Measurements from ENCODE around the gene ARID1B. TPM values are rescaled to one million over a fixed set of nuclear protein-coding genes. Genes with fewer than 3 reads are reported as not detected.

Gene ARID1B
- total and polyA plus RNA-seq, 10 donors, result 17.7 to 223 (median 141) TPM

GRCh38 chr6:156971153-156971885, 194.1 kb downstream of the ARID1B start:
- peaks cover 5 to 93% (median 81%) of the 10 kb centered on the region in 6 donors for H3K4me1 ChIP-seq
- no peak for DNase-seq
- no peak overlapping the region for H3K27ac ChIP-seq
- H3K4me3 ChIP-seq, result no peak overlapping the region
- intact Hi-C loops (cut with DNase I; ENCODE audit: low total_unique reads), result no loop called here
- no peaks in the 10 kb centered on the region for H3K9me3 ChIP-seq
- 52 to 63% (median 56%) methylated on average over 7 of the region's 7 CpGs for WGBS, 5 donors
- TF ChIP-seq POLR2AphosphoS5 (IDR thresholded peaks at IDR 0.05) (no peak), POLR2A (IDR thresholded peaks at IDR 0.05) (no peak)
- TF ChIP-seq, protein P1, sequence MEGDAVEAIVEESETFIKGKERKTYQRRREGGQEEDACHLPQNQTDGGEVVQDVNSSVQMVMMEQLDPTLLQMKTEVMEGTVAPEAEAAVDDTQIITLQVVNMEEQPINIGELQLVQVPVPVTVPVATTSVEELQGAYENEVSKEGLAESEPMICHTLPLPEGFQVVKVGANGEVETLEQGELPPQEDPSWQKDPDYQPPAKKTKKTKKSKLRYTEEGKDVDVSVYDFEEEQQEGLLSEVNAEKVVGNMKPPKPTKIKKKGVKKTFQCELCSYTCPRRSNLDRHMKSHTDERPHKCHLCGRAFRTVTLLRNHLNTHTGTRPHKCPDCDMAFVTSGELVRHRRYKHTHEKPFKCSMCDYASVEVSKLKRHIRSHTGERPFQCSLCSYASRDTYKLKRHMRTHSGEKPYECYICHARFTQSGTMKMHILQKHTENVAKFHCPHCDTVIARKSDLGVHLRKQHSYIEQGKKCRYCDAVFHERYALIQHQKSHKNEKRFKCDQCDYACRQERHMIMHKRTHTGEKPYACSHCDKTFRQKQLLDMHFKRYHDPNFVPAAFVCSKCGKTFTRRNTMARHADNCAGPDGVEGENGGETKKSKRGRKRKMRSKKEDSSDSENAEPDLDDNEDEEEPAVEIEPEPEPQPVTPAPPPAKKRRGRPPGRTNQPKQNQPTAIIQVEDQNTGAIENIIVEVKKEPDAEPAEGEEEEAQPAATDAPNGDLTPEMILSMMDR (IDR thresholded peaks at IDR 0.05 in 8 of 11, conservative IDR thresholded peaks at IDR 0.05 in 3 of 11), result no peak
- no peaks in the 10 kb centered on the region for H3K27me3 ChIP-seq (replicated peaks in 1 of 7)
- no peaks in the 10 kb centered on the region for H3K36me3 ChIP-seq

DNA sequence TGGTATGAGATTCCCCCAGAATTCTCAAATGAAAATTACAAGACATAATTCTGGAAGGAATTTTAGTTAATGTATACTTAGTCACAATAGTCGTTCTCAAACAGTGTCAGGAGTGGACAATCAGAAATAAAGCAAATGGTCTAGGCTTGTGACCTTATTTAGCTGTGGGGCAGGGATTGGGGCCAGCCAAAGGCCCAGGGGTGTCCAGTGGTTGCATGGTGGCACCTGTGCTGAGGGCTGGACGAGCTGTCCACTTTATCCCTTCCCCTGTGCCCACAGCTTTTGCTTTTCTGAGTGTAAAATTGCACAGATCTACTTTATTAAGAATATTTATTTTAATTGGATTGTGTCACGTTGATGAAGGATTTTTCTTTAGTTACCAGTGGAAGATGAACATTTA, 195.0 kb downstream of the ARID1B start:
- H3K36me3 ChIP-seq, result no peaks in the 10 kb centered on the region
- DNase-seq, result no peak
- peaks cover 5 to 97% (median 89%) of the 10 kb centered on the region in 6 donors for H3K4me1 ChIP-seq
- no peaks in the 10 kb centered on the region for H3K27me3 ChIP-seq (replicated peaks in 1 of 7)
- TF ChIP-seq POLR2A (IDR thresholded peaks at IDR 0.05), result no peak
- TF ChIP-seq, protein P1 (IDR thresholded peaks at IDR 0.05 in 8 of 11, conservative IDR thresholded peaks at IDR 0.05 in 3 of 11), result no peak
- TF ChIP-seq POLR2AphosphoS5 (IDR thresholded peaks at IDR 0.05), result no peak
- no peak overlapping the region for H3K4me3 ChIP-seq
- intact Hi-C loops (cut with DNase I; ENCODE audit: low total_unique reads), result no loop called here
- WGBS, 5 donors, result 71 to 94% (median 82%) methylated on average over 3 of the region's 3 CpGs
- H3K27ac ChIP-seq, result no peak overlapping the region
- H3K9me3 ChIP-seq, result no peaks in the 10 kb centered on the region

GRCh38 chr6:156974830-156975261, 197.7 kb downstream of the ARID1B start:
- 57 to 84% (median 84%) methylated on average over 2 of the region's 2 CpGs for WGBS, 5 donors
- H3K27ac ChIP-seq, result peak overlapping the region in 4 of 8 donors; percentile 4 to 50 (median 27)
- intact Hi-C loops (cut with DNase I; ENCODE audit: low total_unique reads), result no loop called here

GRCh38 chr6:156975414-156975813, 198.2 kb downstream of the ARID1B start:
- peak overlapping the region in 2 of 8 donors; percentile 39 to 60 for H3K4me3 ChIP-seq

More at GRCh38 chr6:156974830-156975261, 197.7 kb downstream of the ARID1B start:
- Histone ChIP-seq H3K27me3 (replicated peaks in 1 of 7) (no peaks in the 10 kb centered on the region), H3K36me3 (no peaks in the 10 kb centered on the region), H3K9me3 (no peaks in the 10 kb centered on the region), H3K4me3 (peak overlapping the region in 1 of 8 donors; percentile 27), H3K4me1 (peaks cover 13 to 100% (median 93%) of the 10 kb centered on the region in 6 donors)
- DNase-seq, result no peak
- TF ChIP-seq POLR2A (IDR thresholded peaks at IDR 0.05) (no peak), POLR2AphosphoS5 (IDR thresholded peaks at IDR 0.05) (no peak)
- TF ChIP-seq, protein P1 (IDR thresholded peaks at IDR 0.05 in 8 of 11, conservative IDR thresholded peaks at IDR 0.05 in 3 of 11), result no peak

More at GRCh38 chr6:156975414-156975813, 198.2 kb downstream of the ARID1B start:
- Histone ChIP-seq H3K9me3 (no peaks in the 10 kb centered on the region), H3K36me3 (no peaks in the 10 kb centered on the region), H3K27me3 (replicated peaks in 1 of 7) (no peaks in the 10 kb centered on the region), H3K4me1 (peaks cover 13 to 100% (median 89%) of the 10 kb centered on the region in 6 donors), H3K27ac (peak overlapping the region in 4 of 8 donors; percentile 17 to 62 (median 43))
- TF ChIP-seq POLR2A (IDR thresholded peaks at IDR 0.05) (no peak), POLR2AphosphoS5 (IDR thresholded peaks at IDR 0.05) (no peak)
- TF ChIP-seq, protein P1 (IDR thresholded peaks at IDR 0.05 in 8 of 11, conservative IDR thresholded peaks at IDR 0.05 in 3 of 11), result no peak
- no peak for DNase-seq
- intact Hi-C loops (cut with DNase I; ENCODE audit: low total_unique reads), result no loop called here
- whole genome bisulfite sequencing, 5 donors, result 69 to 86% (median 85%) methylated on average over 4 of the region's 4 CpGs
